GM12865 (cell line): ENCODE data around the gene IL20.
A peak's percentile ranks its signal among the peaks of the same experiment; 100 is the strongest.

Source experiments
- DNase-seq: peaks from one replicate; pipeline ENCODE4 v3.0.0; 2010; ENCODE audit warnings: low read depth
- H3K4me3 ChIP-seq: 2 replicates; pipeline ENCODE4 v1.5.1; 2011; ENCODE audit warnings: mild to moderate bottlenecking, low read depth, low read length, control low read depth
- TF ChIP-seq, protein P1 (sequence below): IDR thresholded peaks from 2 replicates; pipeline ENCODE4 v1.5.1; 2011; ENCODE audit warnings: low read length, control low read depth, low read depth, inconsistent platforms; ENCODE audit not compliant: insufficient read depth; ENCODE audit errors: missing control alignments

The IL20 gene

DNA sequence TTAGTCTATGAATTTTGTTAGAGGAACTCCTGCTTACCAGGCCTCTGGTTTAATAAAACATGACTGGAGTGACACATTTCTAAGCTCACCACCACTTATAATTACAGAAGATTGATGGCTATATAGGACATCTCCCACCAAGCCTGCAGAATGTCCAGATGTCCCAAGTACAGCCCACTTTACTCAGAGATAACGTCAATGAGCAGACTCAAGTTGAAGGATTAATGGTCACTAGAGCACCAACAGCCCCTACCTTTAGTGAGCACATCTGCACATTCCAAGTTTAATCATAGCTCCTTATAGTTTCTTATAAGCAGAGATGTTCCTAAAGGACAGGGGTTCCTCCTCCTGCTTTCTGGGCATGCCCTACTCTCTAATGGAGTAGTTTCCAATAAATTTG lies 37.4 kb upstream of the IL20 start:
- DNase-seq = no peak
- no peak overlapping the region for H3K4me3 ChIP-seq
- TF ChIP-seq, protein P1, sequence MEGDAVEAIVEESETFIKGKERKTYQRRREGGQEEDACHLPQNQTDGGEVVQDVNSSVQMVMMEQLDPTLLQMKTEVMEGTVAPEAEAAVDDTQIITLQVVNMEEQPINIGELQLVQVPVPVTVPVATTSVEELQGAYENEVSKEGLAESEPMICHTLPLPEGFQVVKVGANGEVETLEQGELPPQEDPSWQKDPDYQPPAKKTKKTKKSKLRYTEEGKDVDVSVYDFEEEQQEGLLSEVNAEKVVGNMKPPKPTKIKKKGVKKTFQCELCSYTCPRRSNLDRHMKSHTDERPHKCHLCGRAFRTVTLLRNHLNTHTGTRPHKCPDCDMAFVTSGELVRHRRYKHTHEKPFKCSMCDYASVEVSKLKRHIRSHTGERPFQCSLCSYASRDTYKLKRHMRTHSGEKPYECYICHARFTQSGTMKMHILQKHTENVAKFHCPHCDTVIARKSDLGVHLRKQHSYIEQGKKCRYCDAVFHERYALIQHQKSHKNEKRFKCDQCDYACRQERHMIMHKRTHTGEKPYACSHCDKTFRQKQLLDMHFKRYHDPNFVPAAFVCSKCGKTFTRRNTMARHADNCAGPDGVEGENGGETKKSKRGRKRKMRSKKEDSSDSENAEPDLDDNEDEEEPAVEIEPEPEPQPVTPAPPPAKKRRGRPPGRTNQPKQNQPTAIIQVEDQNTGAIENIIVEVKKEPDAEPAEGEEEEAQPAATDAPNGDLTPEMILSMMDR = no peak

DNA sequence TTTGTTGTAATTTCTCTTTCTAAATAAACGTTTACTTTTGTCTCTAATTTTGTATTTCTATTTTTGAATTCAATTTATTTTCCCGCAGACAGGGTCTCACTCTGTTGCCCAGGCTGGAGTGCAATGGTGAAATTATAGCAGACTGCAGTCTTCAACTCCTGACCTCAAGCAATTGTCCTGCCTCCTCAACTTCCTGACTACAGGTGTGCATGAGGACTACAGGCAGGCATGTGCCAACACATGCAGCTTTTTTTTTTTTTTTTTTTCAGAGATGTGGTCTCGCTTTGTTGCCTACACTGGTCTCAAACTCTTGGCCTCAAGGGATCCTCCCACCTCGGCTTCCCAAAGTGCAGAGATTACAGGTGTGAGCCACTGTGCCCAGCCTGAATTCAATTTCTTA lies 36.7 kb upstream of the IL20 start:
- peak; percentile 49 for DNase-seq
- TF ChIP-seq, protein P1 = no peak
- H3K4me3 ChIP-seq = no peak overlapping the region

DNA sequence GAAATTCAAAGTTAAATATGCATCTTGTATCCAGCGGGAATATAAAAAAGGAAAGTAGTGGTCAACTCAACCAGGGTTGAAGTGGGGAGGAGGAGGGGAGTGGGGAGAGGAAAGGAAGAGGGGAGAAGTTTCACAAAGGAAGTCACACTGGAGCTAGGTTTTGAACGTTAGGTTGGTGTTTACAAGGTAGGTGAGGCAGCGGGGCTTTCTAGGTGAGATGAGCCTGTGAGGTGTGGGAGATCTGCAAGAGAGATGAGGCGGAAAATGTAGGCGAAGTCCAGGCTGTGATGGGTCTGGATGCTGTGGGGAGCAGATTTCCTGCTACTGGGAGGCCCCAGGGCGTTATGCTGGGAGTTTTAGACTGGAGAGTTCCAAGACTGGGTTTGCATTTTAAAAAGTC lies 36.1 kb upstream of the IL20 start:
- DNase-seq = peak; percentile 37
- TF ChIP-seq, protein P1 = no peak
- H3K4me3 ChIP-seq = no peak overlapping the region

DNA sequence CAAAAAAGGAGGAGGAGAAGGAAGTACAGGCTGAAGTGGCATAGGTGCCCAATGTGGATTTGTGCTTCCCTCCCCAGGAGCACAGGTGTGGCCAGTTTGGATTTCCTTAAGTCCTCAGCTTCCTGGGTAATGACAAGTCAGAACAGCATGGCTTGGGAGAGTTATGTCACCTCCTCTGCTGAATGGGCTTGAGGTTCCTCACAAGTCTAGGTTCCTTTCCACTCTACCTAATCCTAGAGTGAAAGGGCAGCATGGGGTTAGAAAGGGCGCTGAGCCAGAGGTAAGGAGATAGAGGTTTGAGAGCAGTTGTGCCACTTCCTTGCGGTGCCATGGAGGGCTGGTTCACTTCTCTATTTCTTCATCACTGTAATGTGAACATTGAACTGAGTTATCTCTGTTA lies 35.5 kb upstream of the IL20 start:
- H3K4me3 ChIP-seq = no peak overlapping the region
- TF ChIP-seq, protein P1 = no peak
- peak; percentile 38 for DNase-seq

DNA sequence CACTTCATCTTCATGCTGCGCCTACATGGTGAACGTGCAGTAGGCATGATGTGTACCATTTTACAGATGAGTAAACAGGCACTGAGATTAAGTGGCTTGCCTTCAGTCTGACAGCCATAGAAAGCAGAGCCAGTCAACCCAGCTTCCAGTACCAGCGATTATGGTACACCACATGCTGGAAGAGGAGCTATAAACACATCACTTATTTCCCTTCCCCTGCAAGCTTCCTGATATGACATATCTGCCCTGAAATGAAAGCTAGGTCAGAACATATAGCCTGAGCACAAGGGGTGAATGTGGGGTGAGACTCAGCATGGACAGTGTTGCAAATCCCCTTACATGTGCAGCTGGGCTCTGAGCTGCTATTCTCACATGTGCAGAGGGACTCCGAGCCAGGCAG lies 33.8 kb upstream of the IL20 start:
- no peak overlapping the region for H3K4me3 ChIP-seq
- TF ChIP-seq, protein P1 = no peak

DNA sequence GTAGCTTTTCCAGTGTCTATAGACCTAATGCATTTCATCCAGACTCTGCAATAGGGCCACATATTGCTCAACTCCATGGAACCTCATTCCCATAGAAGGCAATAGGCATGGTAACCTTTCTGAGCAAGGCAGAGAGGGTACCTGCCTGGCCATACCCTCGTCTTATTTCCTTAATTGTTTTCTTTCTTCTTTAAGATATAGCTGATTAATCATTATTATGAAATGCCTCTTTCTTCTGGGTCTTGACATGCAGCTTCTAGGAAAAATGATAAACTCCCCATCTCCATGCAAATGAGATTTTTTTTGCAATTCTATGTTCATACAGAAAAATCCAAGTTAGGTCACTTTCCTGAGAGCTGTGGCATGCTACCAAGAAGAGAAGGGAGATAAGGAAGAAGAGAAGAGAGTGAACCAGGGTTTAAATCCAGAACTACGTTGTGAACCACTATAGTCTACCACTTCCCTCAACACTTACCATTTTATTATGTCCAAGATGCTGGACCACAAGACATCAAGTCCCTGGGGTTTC lies 33.0 kb upstream of the IL20 start:
- TF ChIP-seq, protein P1 = no peak
- no peak overlapping the region for H3K4me3 ChIP-seq
- DNase-seq = no peak

More for the DNA sequence above, 33.8 kb upstream of the IL20 start:
- peak; percentile 38 for DNase-seq

DNA sequence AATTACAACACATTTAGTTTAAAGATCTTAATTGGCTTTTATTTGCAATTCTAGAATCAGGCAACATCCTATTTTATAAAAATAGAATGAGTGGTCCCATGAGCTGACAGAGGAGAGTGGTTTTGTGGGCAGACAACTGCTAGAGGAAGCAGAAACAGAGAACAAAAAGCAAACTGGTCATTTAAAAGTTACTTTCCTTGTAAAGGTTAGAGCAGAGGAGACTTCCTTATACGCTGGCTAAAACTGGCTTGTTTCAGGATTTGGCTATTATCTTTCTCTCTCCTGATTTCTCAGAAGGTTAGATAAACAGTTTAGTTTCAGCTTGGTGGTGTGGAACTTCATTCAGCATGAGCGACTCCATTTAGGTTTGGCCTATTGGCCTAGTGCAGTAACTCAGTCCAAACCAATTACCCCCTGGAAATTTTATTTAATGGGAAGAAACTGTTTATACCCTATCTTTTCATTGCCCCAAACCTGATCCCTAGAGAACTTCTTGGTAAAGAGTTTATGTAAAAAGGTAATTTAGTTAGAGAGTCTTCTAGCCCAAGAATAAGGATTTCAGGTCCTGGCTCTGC lies 32.2 kb upstream of the IL20 start:
- peak; percentile 19 for DNase-seq
- H3K4me3 ChIP-seq = no peak overlapping the region
- TF ChIP-seq, protein P1 = no peak
